Endodermal cell (in vitro differentiated cells): ENCODE measurements around the gene SULT4A1. TPM values are rescaled to one million over a fixed set of nuclear protein-coding genes. Genes with fewer than 3 reads are reported as not detected.

Experiments
- DNase-seq: peaks from one replicate; pipeline ENCODE4 v3.0.0-alpha.2; 2017
- H3K27ac ChIP-seq: 2 replicates; pipeline ENCODE4 v1.5.1; 2013; ENCODE audit warnings: mild to moderate bottlenecking, low read depth, low read length, moderate library complexity
- H3K27me3 ChIP-seq: 2 replicates; pipeline ENCODE4 v1.6.1; 2013; ENCODE audit warnings: mild to moderate bottlenecking, low read length, moderate library complexity; ENCODE audit not compliant: insufficient read depth, control insufficient read depth, poor library complexity, severe bottlenecking
- H3K36me3 ChIP-seq: 2 replicates; pipeline ENCODE4 v1.7.0; 2013; ENCODE audit warnings: mild to moderate bottlenecking, low read length, moderate library complexity; ENCODE audit not compliant: control insufficient read depth, insufficient read depth
- H3K4me1 ChIP-seq: one replicate; pipeline ENCODE4 v1.7.0; 2013; ENCODE audit warnings: low read length; ENCODE audit not compliant: control insufficient read depth, insufficient read depth
- H3K4me3 ChIP-seq: 2 replicates; pipeline ENCODE4 v1.5.1; 2013; ENCODE audit warnings: mild to moderate bottlenecking, low read length, moderate library complexity
- H3K9ac ChIP-seq: 2 replicates; pipeline ENCODE4 v1.6.1; 2013; ENCODE audit warnings: mild to moderate bottlenecking, low read length, moderate library complexity; ENCODE audit not compliant: poor library complexity, severe bottlenecking; ENCODE audit errors: extremely low read depth
- H3K9me3 ChIP-seq: 2 replicates; pipeline ENCODE4 v1.6.1; 2013; ENCODE audit warnings: mild to moderate bottlenecking, low read length, moderate library complexity; ENCODE audit not compliant: control insufficient read depth
- H3K27ac Mint-ChIP-seq: 2 replicates; pipeline ENCODE4 v1.8.0; 2020; ENCODE audit warnings: mixed read lengths
- H3K27me3 Mint-ChIP-seq: 2 replicates; pipeline ENCODE4 v1.8.0; 2021; ENCODE audit warnings: mild to moderate bottlenecking, mixed read lengths; ENCODE audit not compliant: insufficient read depth
- H3K36me3 Mint-ChIP-seq: 2 replicates; pipeline ENCODE4 v1.8.0; 2020; ENCODE audit warnings: low read depth, mixed read lengths
- H3K4me1 Mint-ChIP-seq: 2 replicates; pipeline ENCODE4 v1.8.0; 2020; ENCODE audit warnings: mixed read lengths
- H3K4me3 Mint-ChIP-seq: 2 replicates; pipeline ENCODE4 v1.8.0; 2020; ENCODE audit warnings: mild to moderate bottlenecking, moderate library complexity, mixed read lengths
- H3K9me3 Mint-ChIP-seq: 2 replicates; pipeline ENCODE4 v1.8.0; 2020; ENCODE audit warnings: mild to moderate bottlenecking, mixed read lengths
- WGBS, 2 experiments: methylation state at CpG; one replicate each; pipeline versions ENCODE4 v1.1.5 to v1.1.7; 2013; ENCODE audit warnings: missing lambda C conversion rate in 2 of 2, mixed read lengths in 1 of 2; ENCODE audit not compliant: insufficient coverage in 1 of 2, insufficient read length in 1 of 2; 5-methylcytosine and 5-hydroxymethylcytosine counted together
- total RNA-seq, 2 donors: library from RNA; stranded (reverse); fragmentation: NEBNext Ultra II Directional in 1 of 2; extraction: Animal tissue kit (Norgen Biotek cat#: 25700) in 1 of 2; gene quantifications; 2 replicates in 1 of 2; 3 replicates in 1 of 2; pipeline ENCODE4 v1.2.1, GENCODE V29; 2021
- TF ChIP-seq, protein P1 (sequence below): fragments of 200-600 bp; sonication (generic); conservative IDR thresholded peaks from 2 replicates; pipeline ENCODE4 v1.5.0; 2021; ENCODE audit warnings: antibody characterized with exemption, mild to moderate bottlenecking

The SULT4A1 gene
- total RNA-seq, 2 donors from 2014 or later: 11.4 to 12.7 TPM

DNA sequence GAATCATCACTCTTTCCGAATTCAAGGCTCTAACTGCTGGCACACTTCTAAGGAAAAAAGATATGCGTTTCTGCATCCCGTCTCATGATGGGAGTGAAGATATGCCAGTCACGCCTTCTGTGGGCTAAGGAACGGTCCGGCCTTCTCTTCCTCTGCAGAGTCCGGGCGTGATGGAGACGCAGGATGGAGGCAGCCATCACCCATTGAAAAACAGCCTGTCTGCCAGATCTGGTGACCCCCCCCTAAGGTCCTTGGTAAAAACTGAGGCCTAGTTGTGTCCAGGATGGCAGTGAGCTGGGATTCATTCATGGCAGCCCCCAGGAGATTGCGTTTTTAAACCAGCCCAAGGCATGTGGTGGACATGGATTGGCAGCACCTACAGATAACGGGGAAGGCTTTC lies 43.3 kb downstream of the SULT4A1 start:
- Mint-ChIP-seq H3K27me3 (no peaks in the 10 kb centered on the region), H3K36me3 (peaks cover 5% of the 10 kb centered on the region), H3K4me1 (peaks cover 20% of the 10 kb centered on the region), H3K9me3 (no peaks in the 10 kb centered on the region), H3K27ac (no peak overlapping the region), H3K4me3 (no peak overlapping the region)
- Histone ChIP-seq H3K27ac (no peak overlapping the region), H3K9me3 (no peaks in the 10 kb centered on the region), H3K9ac (no peak overlapping the region), H3K4me3 (no peak overlapping the region), H3K36me3 (no peaks in the 10 kb centered on the region), H3K27me3 (no peaks in the 10 kb centered on the region), H3K4me1 (peaks cover 12% of the 10 kb centered on the region)
- 93 to 97% methylated on average over 10 to 11 of the region's 11 CpGs for WGBS, 2 experiments
- TF ChIP-seq, protein P1, sequence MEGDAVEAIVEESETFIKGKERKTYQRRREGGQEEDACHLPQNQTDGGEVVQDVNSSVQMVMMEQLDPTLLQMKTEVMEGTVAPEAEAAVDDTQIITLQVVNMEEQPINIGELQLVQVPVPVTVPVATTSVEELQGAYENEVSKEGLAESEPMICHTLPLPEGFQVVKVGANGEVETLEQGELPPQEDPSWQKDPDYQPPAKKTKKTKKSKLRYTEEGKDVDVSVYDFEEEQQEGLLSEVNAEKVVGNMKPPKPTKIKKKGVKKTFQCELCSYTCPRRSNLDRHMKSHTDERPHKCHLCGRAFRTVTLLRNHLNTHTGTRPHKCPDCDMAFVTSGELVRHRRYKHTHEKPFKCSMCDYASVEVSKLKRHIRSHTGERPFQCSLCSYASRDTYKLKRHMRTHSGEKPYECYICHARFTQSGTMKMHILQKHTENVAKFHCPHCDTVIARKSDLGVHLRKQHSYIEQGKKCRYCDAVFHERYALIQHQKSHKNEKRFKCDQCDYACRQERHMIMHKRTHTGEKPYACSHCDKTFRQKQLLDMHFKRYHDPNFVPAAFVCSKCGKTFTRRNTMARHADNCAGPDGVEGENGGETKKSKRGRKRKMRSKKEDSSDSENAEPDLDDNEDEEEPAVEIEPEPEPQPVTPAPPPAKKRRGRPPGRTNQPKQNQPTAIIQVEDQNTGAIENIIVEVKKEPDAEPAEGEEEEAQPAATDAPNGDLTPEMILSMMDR: no peak
- no peak for DNase-seq

DNA sequence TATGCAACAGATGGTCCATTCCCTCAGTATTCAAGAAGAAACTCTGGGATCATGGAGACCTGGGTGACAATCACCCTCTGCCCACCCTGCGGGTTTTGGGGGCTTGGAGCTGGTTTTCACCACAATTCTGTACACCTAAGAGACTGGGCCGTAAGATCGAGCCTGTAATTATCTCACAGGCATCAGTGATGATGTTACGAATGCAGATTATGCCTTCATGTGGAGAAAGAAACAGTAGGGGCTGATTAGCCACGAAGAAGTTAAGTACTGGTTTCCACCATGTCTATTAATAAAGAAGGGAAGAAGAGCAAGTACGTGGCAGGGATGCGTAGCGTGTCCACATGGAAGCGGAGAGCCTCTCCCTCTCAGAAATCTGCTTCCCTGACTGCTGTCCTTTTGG lies 44.9 kb downstream of the SULT4A1 start:
- Histone ChIP-seq H3K9me3 (no peaks in the 10 kb centered on the region), H3K27me3 (no peaks in the 10 kb centered on the region), H3K4me1 (peaks cover 6% of the 10 kb centered on the region), H3K9ac (no peak overlapping the region), H3K27ac (no peak overlapping the region), H3K36me3 (no peaks in the 10 kb centered on the region), H3K4me3 (no peak overlapping the region)
- TF ChIP-seq, protein P1: no peak
- Mint-ChIP-seq H3K27me3 (no peaks in the 10 kb centered on the region), H3K9me3 (no peaks in the 10 kb centered on the region), H3K27ac (no peak overlapping the region), H3K4me3 (no peak overlapping the region), H3K36me3 (peaks cover 5% of the 10 kb centered on the region), H3K4me1 (peaks cover 18% of the 10 kb centered on the region)
- DNase-seq: no peak
- 89 to 93% methylated on average over 8 to 9 of the region's 9 CpGs for WGBS, 2 experiments

DNA sequence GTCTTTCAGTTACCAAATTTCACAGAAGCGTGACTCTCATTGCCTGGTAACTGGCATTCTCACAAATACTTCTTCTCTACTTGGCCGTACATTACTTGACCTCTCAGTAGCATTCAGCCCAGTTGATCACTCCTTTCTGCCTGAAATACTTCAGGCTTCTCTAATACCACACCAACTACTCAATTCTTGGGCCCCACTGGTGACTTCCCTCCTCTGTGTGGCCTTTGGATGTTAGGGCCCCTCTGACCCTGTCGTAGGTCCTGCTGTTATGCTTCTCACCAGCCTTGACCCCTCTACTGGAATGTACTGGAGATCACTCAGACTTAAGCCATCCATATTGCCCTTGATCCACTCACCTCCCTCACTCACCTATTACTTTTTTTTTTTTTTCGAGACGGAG lies 48.0 kb downstream of the SULT4A1 start:
- no peak overlapping the region for H3K9ac ChIP-seq
- 90 to 92% methylated on average over 4 to 5 of the region's 5 CpGs for WGBS, 2 experiments
- H3K27me3 ChIP-seq: no peaks in the 10 kb centered on the region
- DNase-seq: no peak
- H3K9me3 ChIP-seq: no peaks in the 10 kb centered on the region
- peaks cover 6% of the 10 kb centered on the region for H3K4me1 ChIP-seq
- Mint-ChIP-seq H3K36me3 (peaks cover 5% of the 10 kb centered on the region), H3K4me1 (peaks cover 14% of the 10 kb centered on the region), H3K4me3 (no peak overlapping the region), H3K27ac (no peak overlapping the region), H3K9me3 (no peaks in the 10 kb centered on the region), H3K27me3 (peaks cover 3% of the 10 kb centered on the region)
- no peaks in the 10 kb centered on the region for H3K36me3 ChIP-seq
- no peak overlapping the region for H3K27ac ChIP-seq
- H3K4me3 ChIP-seq: no peak overlapping the region
- TF ChIP-seq, protein P1: no peak
